GM12891 (cell line): Measurements from ENCODE around the gene UGT1A5.

Experiments
- PAX5 ChIP-seq: IDR thresholded peaks from 2 replicates; pipeline ENCODE4 v1.6.1; 2011; ENCODE audit warnings: low read length, moderate library complexity, mild to moderate bottlenecking; ENCODE audit not compliant: insufficient read depth, severe bottlenecking
- POLR2A ChIP-seq: IDR thresholded peaks from 2 replicates; pipeline ENCODE4 v1.6.1; 2011; ENCODE audit warnings: low read depth, low read length, control low read depth
- POLR2AphosphoS5 ChIP-seq: IDR thresholded peaks from 2 replicates; pipeline ENCODE4 v1.6.1; 2011; ENCODE audit warnings: low read depth, low read length, control low read depth
- SPI1 ChIP-seq: IDR thresholded peaks from 2 replicates; pipeline ENCODE4 v1.6.1; 2011; ENCODE audit warnings: low read depth, low read length, control low read depth
- TAF1 ChIP-seq: IDR thresholded peaks from 2 replicates; pipeline ENCODE4 v1.6.1; 2011; ENCODE audit warnings: low read depth, low read length, control low read depth

- TF ChIP-seq POLR2A (no peak), POLR2AphosphoS5 (no peak), TAF1 (no peak), SPI1 (no peak), PAX5 (no peak)
Measured at GRCh38 chr2:233789554-233789953, 76.8 kb downstream of the UGT1A5 start.
